Hepatocyte (in vitro differentiated cells): ENCODE results near the gene FAM72D. TPM values are rescaled to one million over a fixed set of nuclear protein-coding genes. Genes with fewer than 3 reads are reported as not detected.
"Not testable (repeated sequence)": the region's sequence is repeated elsewhere in the genome, so short reads cannot be mapped to it uniquely, and the experiment has no call there.

Experiments
- DNase-seq: peaks from one replicate; pipeline ENCODE4 v3.0.0-alpha.2; 2016; ENCODE audit warnings: low spot score
- H2AFZ ChIP-seq: fragments of 200-600 bp; sonication (generic); 2 replicates; pipeline ENCODE4 v1.6.0; 2016; ENCODE audit warnings: antibody characterized with exemption, mild to moderate bottlenecking
- H3K27ac ChIP-seq: fragments of 200-600 bp; sonication (generic); 2 replicates; pipeline ENCODE4 v1.5.1; 2016; ENCODE audit warnings: mild to moderate bottlenecking
- H3K27me3 ChIP-seq: fragments of 200-600 bp; sonication (generic); 2 replicates; pipeline ENCODE4 v1.6.1; 2016
- H3K36me3 ChIP-seq: fragments of 200-600 bp; sonication (generic); replicated peaks from 2 replicates; pipeline ENCODE4 v1.5.1; 2016; ENCODE audit warnings: low read depth; ENCODE audit not compliant: insufficient read depth
- H3K4me1 ChIP-seq: fragments of 200-600 bp; sonication (generic); 2 replicates; pipeline ENCODE4 v1.5.1; 2016; ENCODE audit warnings: mild to moderate bottlenecking, moderate library complexity; ENCODE audit not compliant: insufficient read depth
- H3K4me2 ChIP-seq: fragments of 200-600 bp; sonication (generic); 2 replicates; pipeline ENCODE4 v1.6.0; 2016
- H3K4me3 ChIP-seq: fragments of 200-600 bp; sonication (generic); 2 replicates; pipeline ENCODE4 v1.5.1; 2016; ENCODE audit warnings: mild to moderate bottlenecking
- H3K79me2 ChIP-seq: fragments of 200-600 bp; sonication (generic); 2 replicates; pipeline ENCODE4 v1.6.0; 2017; ENCODE audit warnings: mild to moderate bottlenecking
- H3K9me2 ChIP-seq: fragments of 200-600 bp; sonication (generic); replicated peaks from 2 replicates; pipeline ENCODE4 v1.6.0; 2017; ENCODE audit warnings: mild to moderate bottlenecking; ENCODE audit not compliant: insufficient read depth
- H3K9me3 ChIP-seq: fragments of 200-600 bp; sonication (generic); 2 replicates; pipeline ENCODE4 v1.5.1; 2016; ENCODE audit warnings: low read depth, mild to moderate bottlenecking
- H4K20me1 ChIP-seq: fragments of 200-600 bp; sonication (generic); 2 replicates; pipeline ENCODE4 v1.6.0; 2016; ENCODE audit warnings: mild to moderate bottlenecking; ENCODE audit not compliant: insufficient read depth, poor library complexity, severe bottlenecking
- WGBS: methylation state at CpG from one replicate; pipeline ENCODE4 v1.1.6; 2016; ENCODE audit warnings: low lambda C conversion rate; ENCODE audit errors: missing lambda C conversion rate; 5-methylcytosine and 5-hydroxymethylcytosine counted together
- polyA plus RNA-seq: library from polyadenylated mRNA; unstranded; fragments of >200 nt; fragmentation: Nextera tagmentation; extraction: Ambion mirVana; gene quantifications from 2 replicates; pipeline ENCODE4 v1.2.1, GENCODE V29; 2016
- total RNA-seq: library from RNA; depleted of rRNA; stranded (reverse); fragments of >200 nt; gene quantifications from 2 replicates; pipeline ENCODE4 v1.2.3, GENCODE V29; 2014

Gene FAM72D
- total and polyA plus RNA-seq, 2 experiments from 2014 or later = 0.40 to 0.63 TPM

- H3K4me3 ChIP-seq, H4K20me1 ChIP-seq, H3K4me1 ChIP-seq, DNase-seq, H3K36me3 ChIP-seq, H3K27ac ChIP-seq, H3K9me2 ChIP-seq, H3K27me3 ChIP-seq, H3K9me3 ChIP-seq, H3K79me2 ChIP-seq, H2AFZ ChIP-seq, H3K4me2 ChIP-seq: not testable (repeated sequence)
- 57% methylated on average over 12 of the region's 14 CpGs for WGBS
Observed at GRCh38 chr1:145128697-145129469, 33.1 kb downstream of the FAM72D start.

DNA sequence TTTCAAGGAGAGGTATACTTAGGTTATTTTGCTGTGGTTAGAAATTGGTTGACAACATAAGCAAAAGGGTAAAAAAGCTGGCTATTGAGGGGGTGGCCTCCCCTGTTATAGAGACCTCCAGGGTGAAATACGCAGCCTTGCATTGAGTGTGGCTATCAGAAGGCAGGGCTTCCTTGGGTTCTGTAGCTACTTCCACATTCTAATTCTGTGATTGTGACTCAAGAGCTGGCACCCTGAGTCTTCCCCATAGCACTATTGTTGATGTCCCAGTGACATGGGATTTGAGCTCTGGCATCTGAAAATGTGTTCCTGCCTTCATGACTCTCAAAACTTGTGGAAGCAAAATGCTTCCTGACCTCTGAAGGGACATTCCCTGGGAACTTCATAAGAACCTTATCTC, 38.7 kb downstream of the FAM72D start:
- DNase-seq, H3K36me3 ChIP-seq, H3K4me3 ChIP-seq, H3K27me3 ChIP-seq, H3K9me3 ChIP-seq, H3K27ac ChIP-seq, H3K4me1 ChIP-seq, H4K20me1 ChIP-seq, H3K79me2 ChIP-seq, H3K9me2 ChIP-seq, H3K4me2 ChIP-seq, H2AFZ ChIP-seq: not testable (repeated sequence)
- no CpG with 5 or more reads among the region's 1 CpG for WGBS

- H3K9me2 ChIP-seq, H3K4me2 ChIP-seq, H3K27ac ChIP-seq, H3K4me3 ChIP-seq, H3K79me2 ChIP-seq, H3K27me3 ChIP-seq, H3K9me3 ChIP-seq, DNase-seq, H3K4me1 ChIP-seq, H4K20me1 ChIP-seq, H2AFZ ChIP-seq, H3K36me3 ChIP-seq: not testable (repeated sequence)
- 100% methylated on average over 1 of the region's 2 CpGs for WGBS
Observed at GRCh38 chr1:145140549-145140948, 44.8 kb downstream of the FAM72D start.

- not testable (repeated sequence) for H3K27me3 ChIP-seq, H3K4me2 ChIP-seq, H3K9me2 ChIP-seq, H3K4me3 ChIP-seq, H3K79me2 ChIP-seq, H2AFZ ChIP-seq, DNase-seq, H4K20me1 ChIP-seq, H3K4me1 ChIP-seq, H3K36me3 ChIP-seq, H3K27ac ChIP-seq, H3K9me3 ChIP-seq
- 51% methylated on average over 2 of the region's 3 CpGs for WGBS
Observed at GRCh38 chr1:145144264-145144913, 48.6 kb downstream of the FAM72D start.

GRCh38 chr1:145146308-145146707, 50.5 kb downstream of the FAM72D start:
- not testable (repeated sequence) for H3K4me2 ChIP-seq, H3K27me3 ChIP-seq, H3K36me3 ChIP-seq, H3K4me3 ChIP-seq, H3K79me2 ChIP-seq, H3K4me1 ChIP-seq, H3K9me2 ChIP-seq, H3K27ac ChIP-seq, H2AFZ ChIP-seq, H3K9me3 ChIP-seq, H4K20me1 ChIP-seq, DNase-seq
- 100% methylated on average over 3 of the region's 4 CpGs for WGBS

DNA sequence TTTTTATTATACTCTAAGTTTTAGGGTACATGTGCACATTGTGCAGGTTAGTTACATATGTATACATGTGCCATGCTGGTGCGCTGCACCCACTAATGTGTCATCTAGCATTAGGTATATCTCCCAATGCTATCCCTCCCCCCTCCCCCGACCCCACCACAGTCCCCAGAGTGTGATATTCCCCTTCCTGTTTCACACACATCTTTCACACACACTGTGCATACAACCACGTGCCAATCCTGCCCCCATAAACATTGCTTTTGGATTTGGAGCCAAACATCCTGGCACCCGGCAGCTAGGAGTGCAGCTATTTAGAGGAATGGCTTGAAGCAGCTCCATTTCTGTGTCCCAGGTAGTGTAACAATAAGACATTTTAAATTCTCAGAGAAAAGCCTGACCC, 51.4 kb downstream of the FAM72D start:
- H3K27ac ChIP-seq, H3K4me1 ChIP-seq, H3K4me2 ChIP-seq, H3K27me3 ChIP-seq, H2AFZ ChIP-seq, H3K9me3 ChIP-seq, H3K36me3 ChIP-seq, H3K9me2 ChIP-seq, H3K79me2 ChIP-seq, H3K4me3 ChIP-seq, DNase-seq, H4K20me1 ChIP-seq: not testable (repeated sequence)
- 75% methylated on average over 2 of the region's 4 CpGs for WGBS

GRCh38 chr1:145155421-145155820, 59.6 kb downstream of the FAM72D start:
- H2AFZ ChIP-seq, H3K9me3 ChIP-seq, H3K27ac ChIP-seq, H4K20me1 ChIP-seq, H3K36me3 ChIP-seq, H3K4me1 ChIP-seq, H3K4me3 ChIP-seq, DNase-seq, H3K9me2 ChIP-seq, H3K4me2 ChIP-seq, H3K79me2 ChIP-seq, H3K27me3 ChIP-seq: not testable (repeated sequence)
- WGBS = no CpG with 5 or more reads among the region's 4 CpGs

- H3K27me3 ChIP-seq, H3K27ac ChIP-seq, H4K20me1 ChIP-seq, DNase-seq, H3K9me2 ChIP-seq, H3K36me3 ChIP-seq, H3K79me2 ChIP-seq, H3K9me3 ChIP-seq, H3K4me1 ChIP-seq, H2AFZ ChIP-seq, H3K4me3 ChIP-seq: not testable (repeated sequence)
- peak overlapping the region; percentile 46 for H3K4me2 ChIP-seq
- 13% methylated on average over 3 of the region's 5 CpGs for WGBS
Observed at GRCh38 chr1:145155873-145156272, 60.1 kb downstream of the FAM72D start.
